ENCODE results near the gene GPC5. TPM values are rescaled to one million over a fixed set of nuclear protein-coding genes. Genes with fewer than 3 reads are reported as not detected.

Gene GPC5
- total and polyA plus RNA-seq, 3 donors from 2014 or later, result 11.5 to 81.8 (median 52.1) TPM

GRCh38 chr13:91627952-91628739 is 229.7 kb downstream of the GPC5 start:
- intact Hi-C loops (cut with DNase I; ENCODE audit: low total_unique reads), result no loop called here
- Histone ChIP-seq H3K27ac (no peak overlapping the region), H3K9me3 (no peaks in the 10 kb centered on the region), H3K36me3 (ENCODE audit: low read depth, missing control alignments) (no peaks in the 10 kb centered on the region), H3K4me1 (no peaks in the 10 kb centered on the region), H3K4me3 (no peak overlapping the region), H3K27me3 (no peaks in the 10 kb centered on the region)
- no peak for DNase-seq
- 89% methylated on average over 3 of the region's 3 CpGs for WGBS, 2 donors
- TF ChIP-seq, protein P1, sequence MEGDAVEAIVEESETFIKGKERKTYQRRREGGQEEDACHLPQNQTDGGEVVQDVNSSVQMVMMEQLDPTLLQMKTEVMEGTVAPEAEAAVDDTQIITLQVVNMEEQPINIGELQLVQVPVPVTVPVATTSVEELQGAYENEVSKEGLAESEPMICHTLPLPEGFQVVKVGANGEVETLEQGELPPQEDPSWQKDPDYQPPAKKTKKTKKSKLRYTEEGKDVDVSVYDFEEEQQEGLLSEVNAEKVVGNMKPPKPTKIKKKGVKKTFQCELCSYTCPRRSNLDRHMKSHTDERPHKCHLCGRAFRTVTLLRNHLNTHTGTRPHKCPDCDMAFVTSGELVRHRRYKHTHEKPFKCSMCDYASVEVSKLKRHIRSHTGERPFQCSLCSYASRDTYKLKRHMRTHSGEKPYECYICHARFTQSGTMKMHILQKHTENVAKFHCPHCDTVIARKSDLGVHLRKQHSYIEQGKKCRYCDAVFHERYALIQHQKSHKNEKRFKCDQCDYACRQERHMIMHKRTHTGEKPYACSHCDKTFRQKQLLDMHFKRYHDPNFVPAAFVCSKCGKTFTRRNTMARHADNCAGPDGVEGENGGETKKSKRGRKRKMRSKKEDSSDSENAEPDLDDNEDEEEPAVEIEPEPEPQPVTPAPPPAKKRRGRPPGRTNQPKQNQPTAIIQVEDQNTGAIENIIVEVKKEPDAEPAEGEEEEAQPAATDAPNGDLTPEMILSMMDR (IDR thresholded peaks at IDR 0.05), result no peak
- no peak for TF ChIP-seq POLR2A (IDR thresholded peaks at IDR 0.05)

- Histone ChIP-seq H3K27ac (no peak overlapping the region), H3K4me3 (no peak overlapping the region), H3K9me3 (no peaks in the 10 kb centered on the region), H3K36me3 (ENCODE audit: low read depth, missing control alignments) (no peaks in the 10 kb centered on the region), H3K4me1 (no peaks in the 10 kb centered on the region), H3K27me3 (no peaks in the 10 kb centered on the region)
- DNase-seq, result no peak
- WGBS, 2 donors, result 97 to 100% methylated on average over 1 of the region's 1 CpG
- intact Hi-C loops (cut with DNase I; ENCODE audit: low total_unique reads), result no loop called here
- TF ChIP-seq POLR2A (IDR thresholded peaks at IDR 0.05), result no peak
- TF ChIP-seq, protein P1 (IDR thresholded peaks at IDR 0.05), result no peak
Observed at GRCh38 chr13:91630946-91631345, 232.5 kb downstream of the GPC5 start.

DNA sequence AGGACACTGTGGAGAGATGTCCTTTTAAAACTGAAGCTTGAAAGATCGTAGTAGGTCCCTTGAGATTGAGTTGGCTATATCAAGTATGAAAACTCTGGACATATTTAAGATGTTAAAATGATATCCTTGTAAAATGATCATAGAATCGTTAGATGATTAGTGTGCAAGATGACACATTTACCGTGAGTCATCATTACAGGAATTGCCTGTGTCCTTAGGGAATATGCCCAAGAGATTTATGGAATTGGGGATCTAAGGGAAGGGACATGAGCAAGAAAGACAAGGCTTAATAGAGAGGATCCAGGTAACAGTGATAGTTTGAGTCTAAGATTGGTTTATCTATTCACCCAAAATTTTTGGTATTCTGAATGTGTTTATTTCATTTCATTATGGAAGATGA is 233.7 kb downstream of the GPC5 start:
- TF ChIP-seq, protein P1 (IDR thresholded peaks at IDR 0.05), result no peak
- no peak for TF ChIP-seq POLR2A (IDR thresholded peaks at IDR 0.05)
- intact Hi-C loops (cut with DNase I; ENCODE audit: low total_unique reads), result no loop called here
- Histone ChIP-seq H3K36me3 (ENCODE audit: low read depth, missing control alignments) (no peaks in the 10 kb centered on the region), H3K4me3 (no peak overlapping the region), H3K27ac (no peak overlapping the region), H3K9me3 (no peaks in the 10 kb centered on the region), H3K27me3 (no peaks in the 10 kb centered on the region), H3K4me1 (no peaks in the 10 kb centered on the region)
- DNase-seq, result no peak
- 78 to 87% methylated on average over 3 of the region's 3 CpGs for WGBS, 2 donors

GRCh38 chr13:91639330-91639729 is 240.9 kb downstream of the GPC5 start:
- no peaks in the 10 kb centered on the region for H3K9me3 ChIP-seq
- intact Hi-C loops (cut with DNase I; ENCODE audit: low total_unique reads), result no loop called here
- no peak for DNase-seq
- no peak overlapping the region for H3K4me3 ChIP-seq
- TF ChIP-seq, protein P1 (IDR thresholded peaks at IDR 0.05), result no peak
- TF ChIP-seq POLR2A (IDR thresholded peaks at IDR 0.05), result no peak
- no peaks in the 10 kb centered on the region for H3K27me3 ChIP-seq
- H3K36me3 ChIP-seq (ENCODE audit: low read depth, missing control alignments), result no peaks in the 10 kb centered on the region
- no peaks in the 10 kb centered on the region for H3K4me1 ChIP-seq
- no peak overlapping the region for H3K27ac ChIP-seq
- 84 to 89% methylated on average over 5 of the region's 5 CpGs for WGBS, 2 donors

GRCh38 chr13:91643394-91643793 is 245.0 kb downstream of the GPC5 start:
- Histone ChIP-seq H3K4me3 (no peak overlapping the region), H3K27ac (no peak overlapping the region), H3K4me1 (no peaks in the 10 kb centered on the region), H3K27me3 (no peaks in the 10 kb centered on the region), H3K9me3 (no peaks in the 10 kb centered on the region), H3K36me3 (ENCODE audit: low read depth, missing control alignments) (no peaks in the 10 kb centered on the region)
- intact Hi-C loops (cut with DNase I; ENCODE audit: low total_unique reads), result no loop called here
- 67 to 68% methylated on average over 2 of the region's 2 CpGs for WGBS, 2 donors
- no peak for TF ChIP-seq POLR2A (IDR thresholded peaks at IDR 0.05)
- TF ChIP-seq, protein P1 (IDR thresholded peaks at IDR 0.05), result no peak
- no peak for DNase-seq

Data from testis (tissue), 3 donors.